ENCODE data around the gene SH2D7. TPM values are rescaled to one million over a fixed set of nuclear protein-coding genes. Genes with fewer than 3 reads are reported as not detected.

Gene SH2D7
- total RNA-seq, 4 donors from 2014 or later: not detected

DNA sequence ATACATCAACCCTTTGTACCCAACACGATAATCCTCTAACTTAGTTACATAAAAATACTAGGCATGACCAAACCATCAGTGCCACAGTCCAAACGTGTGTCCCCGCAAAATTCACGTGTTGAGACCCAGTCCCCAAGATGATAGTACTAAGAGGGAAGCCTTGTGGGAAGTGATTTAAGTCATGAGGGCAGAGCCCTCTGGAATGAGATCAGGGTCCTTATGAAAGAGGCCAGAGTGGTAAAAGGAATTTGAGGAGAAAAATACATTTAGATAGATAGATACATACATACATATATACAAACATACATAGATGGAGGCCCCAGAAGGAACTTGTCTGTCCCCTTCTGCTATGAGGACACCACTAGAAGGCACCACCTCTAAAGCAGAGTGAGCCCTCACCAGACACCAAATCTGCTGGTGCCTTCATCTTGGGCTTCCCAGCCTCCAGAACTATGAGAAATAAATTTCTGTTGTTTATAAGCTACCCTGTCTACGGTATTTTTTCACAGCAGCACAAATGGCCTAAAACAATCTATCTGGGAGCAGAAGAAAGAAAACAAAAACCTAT, 22.8 kb upstream of the SH2D7 start:
- intact Hi-C loops (cut with DNase I): loop anchor here (10.0 kb wide), 1 partner anchor 75 kb away; the partner anchor contains the start of gene IDH3A
- TF ChIP-seq, protein P1, sequence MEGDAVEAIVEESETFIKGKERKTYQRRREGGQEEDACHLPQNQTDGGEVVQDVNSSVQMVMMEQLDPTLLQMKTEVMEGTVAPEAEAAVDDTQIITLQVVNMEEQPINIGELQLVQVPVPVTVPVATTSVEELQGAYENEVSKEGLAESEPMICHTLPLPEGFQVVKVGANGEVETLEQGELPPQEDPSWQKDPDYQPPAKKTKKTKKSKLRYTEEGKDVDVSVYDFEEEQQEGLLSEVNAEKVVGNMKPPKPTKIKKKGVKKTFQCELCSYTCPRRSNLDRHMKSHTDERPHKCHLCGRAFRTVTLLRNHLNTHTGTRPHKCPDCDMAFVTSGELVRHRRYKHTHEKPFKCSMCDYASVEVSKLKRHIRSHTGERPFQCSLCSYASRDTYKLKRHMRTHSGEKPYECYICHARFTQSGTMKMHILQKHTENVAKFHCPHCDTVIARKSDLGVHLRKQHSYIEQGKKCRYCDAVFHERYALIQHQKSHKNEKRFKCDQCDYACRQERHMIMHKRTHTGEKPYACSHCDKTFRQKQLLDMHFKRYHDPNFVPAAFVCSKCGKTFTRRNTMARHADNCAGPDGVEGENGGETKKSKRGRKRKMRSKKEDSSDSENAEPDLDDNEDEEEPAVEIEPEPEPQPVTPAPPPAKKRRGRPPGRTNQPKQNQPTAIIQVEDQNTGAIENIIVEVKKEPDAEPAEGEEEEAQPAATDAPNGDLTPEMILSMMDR (IDR thresholded peaks at IDR 0.05): no peak
- no peak for TF ChIP-seq POLR2A (IDR thresholded peaks at IDR 0.05)
- Histone ChIP-seq H3K9me3 (no peaks in the 10 kb centered on the region), H3K36me3 (no peaks in the 10 kb centered on the region), H3K4me3 (replicated peaks in 1 of 3) (no peak overlapping the region), H3K4me1 (peaks cover 83 to 93% of the 10 kb centered on the region in 2 donors), H3K27ac (peak overlapping the region in 2 of 3 donors; percentile 54 to 76), H3K27me3 (no peaks in the 10 kb centered on the region)
- DNase-seq: no peak
- WGBS, 2 donors: 83 to 87% methylated on average over 5 of the region's 5 CpGs

DNA sequence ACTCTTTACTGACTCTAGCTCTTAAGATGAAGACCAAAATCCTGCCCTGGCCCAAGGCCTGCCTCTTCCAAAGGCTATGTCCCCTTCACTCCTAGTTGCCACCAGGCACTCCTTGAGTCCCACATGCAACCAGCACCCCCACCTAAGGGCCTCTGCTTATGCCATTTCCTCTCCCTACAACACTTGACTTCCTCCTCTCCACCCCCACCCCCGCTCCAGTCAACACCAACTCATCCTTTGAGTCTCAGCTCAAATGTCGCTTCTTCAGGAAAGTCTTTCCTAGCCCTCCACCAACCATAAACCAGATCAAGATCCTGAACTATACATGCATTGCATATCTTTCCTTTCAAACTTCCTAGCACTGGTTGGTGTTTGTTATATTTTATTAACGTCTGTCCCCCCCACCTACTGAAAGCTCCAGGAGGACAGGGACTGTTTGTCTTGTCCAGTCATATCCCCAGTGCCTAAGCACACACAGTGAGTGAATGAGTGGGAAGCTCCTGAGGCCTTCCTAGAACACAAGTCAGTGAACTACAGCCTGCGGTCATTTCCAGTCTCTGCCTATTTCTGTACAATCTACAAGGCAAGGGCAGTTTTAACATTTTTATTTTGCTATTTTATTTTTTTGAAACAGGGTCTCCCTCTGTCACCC, 22.2 kb upstream of the SH2D7 start:
- TF ChIP-seq, protein P1 (IDR thresholded peaks at IDR 0.05): no peak
- TF ChIP-seq POLR2A (IDR thresholded peaks at IDR 0.05): no peak
- no peaks in the 10 kb centered on the region for H3K27me3 ChIP-seq
- no peaks in the 10 kb centered on the region for H3K36me3 ChIP-seq
- intact Hi-C loops (cut with DNase I): no loop called here
- H3K9me3 ChIP-seq: no peaks in the 10 kb centered on the region
- DNase-seq: peak in 1 of 2 donors; percentile 14
- H3K27ac ChIP-seq: peak overlapping the region in 2 of 3 donors; percentile 54 to 76
- peaks cover 77 to 92% of the 10 kb centered on the region in 2 donors for H3K4me1 ChIP-seq
- 75 to 78% methylated on average over 4 of the region's 4 CpGs for WGBS, 2 donors
- no peak overlapping the region for H3K4me3 ChIP-seq (replicated peaks in 1 of 3)

DNA sequence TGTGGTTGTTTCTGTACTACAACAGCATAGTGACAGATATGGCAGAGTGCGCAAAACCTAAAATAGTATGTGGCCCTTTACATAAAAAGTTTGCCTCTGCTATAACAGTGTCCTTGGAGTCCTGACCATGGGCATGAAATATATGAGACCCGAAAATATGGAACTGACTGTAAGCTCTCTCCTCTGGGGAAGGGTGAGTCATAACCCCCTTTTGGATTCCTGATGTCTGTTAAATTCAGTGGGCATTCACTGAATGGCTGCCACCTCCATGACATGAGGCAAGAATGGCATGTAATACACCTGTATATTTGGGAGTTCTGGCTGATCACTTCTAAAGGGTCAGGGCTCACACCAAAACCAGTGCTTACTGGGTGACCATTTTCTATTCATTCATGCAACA, 21.0 kb upstream of the SH2D7 start:
- Histone ChIP-seq H3K36me3 (no peaks in the 10 kb centered on the region), H3K9me3 (no peaks in the 10 kb centered on the region), H3K4me3 (replicated peaks in 1 of 3) (no peak overlapping the region), H3K27me3 (no peaks in the 10 kb centered on the region), H3K27ac (peak overlapping the region in 2 of 3 donors; percentile 60 to 69), H3K4me1 (peaks cover 70 to 92% of the 10 kb centered on the region in 2 donors)
- intact Hi-C loops (cut with DNase I): no loop called here
- no peak for DNase-seq
- 68 to 94% methylated on average over 2 of the region's 2 CpGs for WGBS, 2 donors
- TF ChIP-seq, protein P1 (IDR thresholded peaks at IDR 0.05): no peak
- TF ChIP-seq POLR2A (IDR thresholded peaks at IDR 0.05): no peak

DNA sequence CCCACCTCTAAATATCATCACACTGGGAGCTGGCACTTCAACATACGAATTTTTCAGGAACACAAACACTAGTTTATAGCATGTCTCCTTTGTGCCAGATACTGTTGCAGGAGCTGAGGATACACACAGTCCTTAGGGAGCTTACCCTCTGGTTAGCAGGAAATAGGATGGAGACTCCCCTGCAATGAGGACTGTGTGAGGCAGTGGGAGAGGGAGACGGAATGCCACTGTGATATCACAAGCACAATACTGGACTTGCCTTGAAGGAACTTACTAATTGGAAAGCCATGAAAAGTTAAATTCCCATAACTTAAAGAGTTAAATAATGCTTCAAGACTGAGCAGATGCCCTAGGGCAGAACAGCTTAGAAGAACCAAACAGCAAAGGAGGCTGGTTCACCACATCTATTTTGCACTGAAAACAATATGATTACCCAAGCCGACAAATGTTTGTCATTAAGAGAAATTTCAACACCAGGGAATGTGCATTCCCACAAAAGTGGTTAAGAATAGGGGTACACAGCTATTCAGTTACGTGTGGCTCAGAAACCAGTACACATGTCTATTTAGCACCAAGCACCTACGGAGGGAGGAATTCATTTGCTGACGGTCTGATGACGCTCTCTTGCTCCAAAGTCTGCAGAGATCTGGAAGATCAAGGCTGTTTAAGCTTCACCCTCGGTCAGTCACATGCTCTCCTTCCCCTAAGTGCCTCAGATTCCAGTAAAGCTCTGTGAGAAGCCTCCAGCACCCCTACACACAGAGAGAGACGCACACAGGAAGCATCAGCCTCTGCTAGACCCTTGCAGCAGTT, 20.1 kb upstream of the SH2D7 start:
- WGBS, 2 donors: 44 to 48% methylated on average over 9 of the region's 9 CpGs
- Histone ChIP-seq H3K36me3 (no peaks in the 10 kb centered on the region), H3K4me3 (replicated peaks in 1 of 3) (no peak overlapping the region), H3K9me3 (no peaks in the 10 kb centered on the region), H3K4me1 (peaks cover 65 to 87% of the 10 kb centered on the region in 2 donors), H3K27me3 (no peaks in the 10 kb centered on the region), H3K27ac (peak overlapping the region; percentile 34 to 69 (median 60))
- peak in 1 of 2 donors; percentile 22 for TF ChIP-seq POLR2A (IDR thresholded peaks at IDR 0.05)
- TF ChIP-seq, protein P1 (IDR thresholded peaks at IDR 0.05): no peak
- intact Hi-C loops (cut with DNase I): no loop called here
- DNase-seq: peak in 1 of 2 donors; percentile 22
